GM12875 (cell line): Measurements from ENCODE around the gene CAPN12.

ENCODE experiments used
- H3K4me3 ChIP-seq: one replicate; pipeline ENCODE4 v1.5.1; 2011; ENCODE audit warnings: low read depth, low read length, control low read depth
- CTCF ChIP-seq: IDR thresholded peaks from 2 replicates; pipeline ENCODE4 v1.5.1; 2011; ENCODE audit warnings: low read depth, mild to moderate bottlenecking, control low read depth, inconsistent platforms, low read length, moderate library complexity, borderline replicate concordance; ENCODE audit not compliant: insufficient read depth

Gene CAPN12

DNA sequence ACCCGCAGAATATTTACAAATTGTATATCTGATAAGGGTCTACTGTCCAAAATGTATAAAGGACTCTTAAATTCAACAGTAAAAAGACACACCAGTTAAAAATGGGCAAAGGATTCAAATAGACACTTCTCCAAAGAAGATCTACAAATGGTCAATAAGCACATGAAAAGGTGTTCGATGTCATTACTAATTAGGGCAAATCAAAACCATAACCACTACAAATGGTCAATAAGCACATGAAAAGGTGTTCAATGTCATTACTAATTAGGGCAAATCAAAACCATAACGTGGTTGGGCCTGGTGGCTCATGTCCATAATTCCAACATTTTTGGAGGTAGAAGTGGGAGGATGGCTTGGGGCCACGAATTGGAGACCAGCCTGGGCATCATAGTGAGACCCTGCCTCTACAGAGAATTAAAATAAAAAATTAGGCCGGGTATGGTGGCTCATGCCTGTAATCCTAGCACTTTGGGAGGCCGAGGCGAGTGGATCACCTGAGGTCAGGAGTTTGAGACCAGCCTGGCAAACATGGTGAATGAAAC is 56.4 kb downstream of the CAPN12 start:
- H3K4me3 ChIP-seq = no peak overlapping the region
- no peak for TF ChIP-seq CTCF

DNA sequence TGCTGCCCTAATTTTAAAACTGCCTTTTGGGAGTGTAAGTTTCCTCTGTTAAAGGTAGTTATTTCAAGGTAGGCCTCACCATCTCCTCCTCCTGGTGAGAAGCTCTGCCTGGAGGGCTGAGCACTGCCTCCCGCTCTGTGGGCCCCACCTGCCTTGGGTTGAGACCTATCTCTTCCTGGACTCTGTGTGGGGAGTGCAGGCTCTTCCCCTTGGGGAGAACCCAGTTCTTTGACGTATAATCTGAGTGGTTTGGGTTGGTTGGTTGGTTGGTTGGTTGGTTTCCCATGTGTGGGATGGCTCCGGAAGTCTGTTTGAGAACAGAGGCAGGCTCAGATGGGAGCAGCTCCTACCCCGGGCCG is 57.8 kb downstream of the CAPN12 start:
- TF ChIP-seq CTCF = no peak
- no peak overlapping the region for H3K4me3 ChIP-seq

DNA sequence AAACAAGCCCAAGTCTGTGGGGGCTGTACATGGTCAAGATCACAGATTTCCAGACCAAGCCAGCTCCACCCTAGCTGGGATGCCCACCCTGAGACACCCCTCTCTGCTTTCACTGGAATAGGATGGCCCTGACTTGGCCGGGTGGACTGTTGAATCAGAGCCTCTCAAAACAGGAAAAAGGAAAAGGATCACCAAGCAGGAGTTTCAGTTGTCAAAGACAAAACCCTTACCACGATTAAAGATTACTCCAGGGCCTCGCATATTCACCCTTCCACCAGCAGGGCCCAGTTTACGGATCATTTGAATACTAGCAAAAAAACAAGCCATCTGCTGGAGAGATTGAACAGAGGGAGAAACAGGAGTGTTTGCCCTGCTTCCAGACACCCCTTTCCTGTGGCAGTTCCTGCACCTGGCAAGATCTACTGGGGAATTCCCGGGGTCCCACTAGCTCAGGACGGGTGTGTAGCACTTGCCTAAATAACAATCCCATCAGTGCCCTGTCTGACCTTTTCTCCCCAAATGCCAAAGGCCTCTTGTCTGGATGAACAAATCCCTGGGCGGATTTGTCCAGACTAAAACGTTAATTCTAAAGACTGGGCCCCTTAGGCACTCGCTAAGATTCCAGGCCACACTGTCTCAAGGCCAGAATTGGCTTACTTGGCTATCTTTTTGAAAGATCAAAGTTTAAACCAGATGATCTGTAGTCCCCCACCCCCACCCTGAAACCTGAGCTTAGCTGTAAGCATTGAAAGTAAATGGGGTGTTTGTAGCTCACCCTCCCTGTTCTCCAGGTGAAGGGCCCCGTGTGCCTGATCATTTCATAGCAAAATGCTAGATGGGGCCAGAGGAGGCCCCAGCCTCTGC is 58.4 kb downstream of the CAPN12 start:
- peak; percentile 44 for TF ChIP-seq CTCF
- no peak overlapping the region for H3K4me3 ChIP-seq

DNA sequence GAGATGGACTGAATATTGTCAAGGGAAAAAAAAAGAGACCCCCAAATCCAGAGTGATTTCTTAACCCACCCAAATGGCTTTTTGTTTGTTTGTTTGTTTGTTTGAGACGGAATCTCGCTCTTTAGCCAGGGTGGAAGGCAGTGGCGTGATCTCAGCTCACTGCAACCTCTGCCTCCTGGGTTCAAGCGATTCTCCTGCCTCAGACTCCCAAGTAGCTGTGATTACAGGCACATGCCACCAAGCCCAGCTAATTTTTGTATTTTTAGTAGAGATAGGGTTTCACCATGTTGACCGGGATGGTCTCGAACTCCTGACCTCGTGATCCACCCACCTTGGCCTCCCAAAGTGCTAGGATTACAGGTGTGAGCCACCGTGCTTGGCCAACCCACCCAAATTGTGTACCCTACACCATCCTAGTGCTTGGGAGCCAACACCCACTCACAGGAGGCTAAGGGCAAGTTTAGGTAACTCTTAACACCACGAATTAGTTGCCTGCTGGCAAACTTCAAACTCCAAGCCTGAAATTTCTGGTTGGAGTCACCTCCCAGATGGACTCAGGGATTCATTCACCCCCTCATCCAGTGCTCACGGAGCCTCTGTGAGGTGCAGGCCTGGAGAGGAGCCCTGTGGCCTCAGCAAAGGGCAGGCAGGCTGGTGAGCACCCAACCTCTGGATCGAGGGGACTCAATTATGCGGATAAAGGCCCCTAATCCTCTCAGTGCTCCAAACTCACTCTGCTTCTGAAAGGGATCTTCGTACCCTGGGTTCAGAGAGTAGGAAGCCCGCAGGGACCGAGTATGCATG is 59.2 kb downstream of the CAPN12 start:
- no peak for TF ChIP-seq CTCF
- H3K4me3 ChIP-seq = no peak overlapping the region

DNA sequence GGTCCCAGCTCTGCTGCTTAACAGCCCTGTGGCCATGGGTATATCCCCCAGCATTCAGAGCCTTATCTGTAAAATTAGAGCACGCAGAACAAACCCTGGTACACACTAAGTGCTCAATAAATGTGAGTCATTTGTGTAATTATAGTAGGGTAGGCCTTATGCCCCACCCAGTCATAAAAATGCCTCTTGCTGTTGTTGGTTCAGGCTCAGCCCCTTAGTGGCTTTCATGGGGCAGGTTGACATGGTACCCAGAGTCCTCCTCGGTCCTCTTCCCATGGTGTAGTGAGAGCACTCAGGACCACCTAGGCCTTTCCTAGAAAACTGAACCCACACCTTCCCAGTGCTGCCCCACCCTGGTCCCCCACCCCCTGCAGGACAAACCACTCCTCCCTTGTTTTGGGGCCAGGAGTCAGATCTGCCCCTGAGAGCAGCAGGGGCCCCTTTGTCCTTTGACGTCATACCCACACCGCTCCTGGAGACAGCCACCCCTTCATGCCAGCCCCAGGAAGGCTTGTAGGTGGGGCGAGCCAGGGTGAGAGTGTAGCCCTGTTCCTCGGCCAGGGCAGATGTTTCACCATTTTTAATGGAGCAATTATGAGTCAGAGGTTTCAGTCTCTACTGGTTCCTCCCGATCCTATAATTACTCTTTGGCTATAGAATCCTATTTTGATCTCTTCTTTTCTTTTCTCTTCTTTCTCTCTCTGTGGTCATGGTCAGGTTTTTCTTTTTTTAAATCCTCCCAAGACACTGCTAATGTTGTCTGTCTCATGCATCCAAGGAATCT is 60.0 kb downstream of the CAPN12 start:
- TF ChIP-seq CTCF = no peak
- H3K4me3 ChIP-seq = no peak overlapping the region

DNA sequence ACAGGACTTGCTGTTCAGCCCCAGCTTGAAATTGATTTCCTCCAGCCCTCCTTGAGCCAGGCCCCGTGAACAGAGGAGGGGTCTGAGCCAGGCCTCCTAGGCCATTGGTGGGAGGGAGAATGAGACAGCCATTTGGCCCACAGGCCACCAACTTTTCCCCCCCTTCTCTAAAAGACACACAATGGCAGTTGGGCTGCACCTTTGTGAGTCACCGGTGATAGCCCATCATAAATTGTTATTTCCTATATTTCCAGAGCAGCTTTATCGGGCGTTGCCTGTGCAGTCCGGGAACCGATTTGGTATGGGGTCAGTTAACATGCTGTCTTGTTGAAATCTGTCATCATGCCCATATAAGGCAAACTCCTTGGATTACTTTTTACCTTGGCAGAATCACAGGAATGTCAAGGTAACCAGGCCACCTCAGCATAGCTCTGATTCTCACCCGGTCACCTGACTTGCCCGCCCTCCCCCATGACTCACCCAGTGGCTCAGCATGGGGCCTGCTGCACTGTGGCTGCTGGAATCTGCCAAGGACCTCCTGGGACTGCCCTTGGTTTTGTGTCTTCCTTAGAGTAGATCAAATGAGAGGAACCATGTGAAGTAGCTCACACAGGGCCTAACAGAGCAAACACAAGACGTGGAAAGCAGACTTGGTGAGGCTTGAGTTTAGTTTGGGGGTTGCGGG is 60.7 kb downstream of the CAPN12 start:
- H3K4me3 ChIP-seq = no peak overlapping the region
- TF ChIP-seq CTCF = no peak
